HL-60/S4 treated with retinoic acid at 250 ng/mL for 4 days and 3 days (cell line): ENCODE measurements around the gene STAP1.

Experiments
- in situ Hi-C: fragments of 300-500 bp; cut with MboI; formaldehyde crosslinking; loops from 2 replicates; pipeline ENCODE4 v1.7.0; 2022; ENCODE audit warnings: low sequenced_read_pairs

STAP1 gene

DNA sequence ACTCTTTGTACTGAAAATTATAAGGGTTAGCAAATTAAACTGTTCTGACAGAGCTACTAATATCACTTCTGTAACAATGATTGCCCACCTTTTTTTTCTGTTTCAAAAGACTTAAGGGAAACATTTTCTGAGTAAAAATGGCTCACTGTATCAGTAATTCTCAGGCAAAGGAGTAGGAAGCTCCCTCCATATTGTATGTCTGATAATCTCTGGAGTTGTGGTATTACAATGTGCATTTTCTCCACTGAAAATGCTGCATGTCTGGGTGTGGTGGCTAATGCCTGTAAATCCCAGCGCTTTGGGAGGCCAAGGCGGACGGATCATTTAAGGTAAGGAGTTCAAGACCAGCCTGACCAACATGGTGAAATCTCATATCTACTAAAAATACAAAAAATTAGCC is 4.4 kb upstream of the STAP1 start:
- in situ Hi-C loops: no loop called here

DNA sequence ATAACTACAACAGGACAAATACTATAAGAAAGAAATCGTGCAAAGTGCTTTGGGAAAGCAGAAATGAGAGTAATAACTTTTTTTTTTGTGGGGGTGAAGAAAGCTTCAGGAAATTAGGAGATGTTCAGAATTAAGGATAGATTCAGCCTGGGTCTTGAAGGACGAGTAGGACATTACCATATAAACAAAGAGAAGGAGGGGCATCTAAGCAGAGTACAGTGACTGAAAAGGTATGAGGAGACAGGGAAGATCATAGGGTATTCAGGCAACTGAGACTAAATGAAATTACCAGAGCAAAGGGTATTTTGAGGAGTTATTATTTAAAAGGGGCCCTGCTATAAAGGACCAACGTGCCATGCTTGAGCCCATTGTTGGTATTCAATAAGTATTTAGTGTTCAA is 3.1 kb upstream of the STAP1 start:
- in situ Hi-C loops: no loop called here

DNA sequence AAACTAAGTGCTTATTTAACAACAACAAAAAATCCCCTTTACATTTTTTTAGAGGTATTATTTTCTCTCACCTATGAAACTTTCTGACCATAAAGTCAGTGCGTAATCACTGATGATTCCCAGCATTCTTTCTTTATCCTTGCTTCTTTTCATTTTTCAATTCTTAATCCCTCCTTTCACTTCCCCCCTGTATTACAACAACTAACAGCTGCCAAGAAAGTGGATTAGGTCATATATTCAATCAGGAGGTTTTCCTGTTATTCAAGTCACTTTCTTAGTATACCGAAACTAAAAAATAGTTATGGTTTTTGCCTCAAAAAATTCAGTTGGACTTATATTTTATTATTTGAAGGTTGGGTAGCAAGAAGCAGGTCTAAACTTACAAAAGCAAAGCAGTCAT is 2.1 kb upstream of the STAP1 start:
- in situ Hi-C loops: no loop called here

DNA sequence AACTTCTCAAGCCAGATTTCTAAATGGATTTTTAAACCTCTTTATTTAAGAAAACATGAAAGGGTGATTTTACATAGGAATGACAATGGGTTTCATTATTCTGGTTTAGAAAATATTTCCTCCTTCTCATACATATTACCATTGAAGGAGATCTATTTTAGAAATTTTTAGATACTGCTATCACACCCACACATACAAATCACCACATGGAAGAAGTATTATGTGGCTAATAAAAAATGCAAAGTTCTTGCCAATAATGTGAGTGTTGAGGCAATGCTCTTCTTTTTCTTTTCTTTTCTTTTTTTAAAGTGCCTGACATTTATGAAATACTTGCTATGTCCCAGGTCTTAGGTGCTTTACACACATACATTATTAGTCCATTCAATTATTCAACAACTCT is 6.8 kb downstream of the STAP1 start:
- in situ Hi-C loops: no loop called here

DNA sequence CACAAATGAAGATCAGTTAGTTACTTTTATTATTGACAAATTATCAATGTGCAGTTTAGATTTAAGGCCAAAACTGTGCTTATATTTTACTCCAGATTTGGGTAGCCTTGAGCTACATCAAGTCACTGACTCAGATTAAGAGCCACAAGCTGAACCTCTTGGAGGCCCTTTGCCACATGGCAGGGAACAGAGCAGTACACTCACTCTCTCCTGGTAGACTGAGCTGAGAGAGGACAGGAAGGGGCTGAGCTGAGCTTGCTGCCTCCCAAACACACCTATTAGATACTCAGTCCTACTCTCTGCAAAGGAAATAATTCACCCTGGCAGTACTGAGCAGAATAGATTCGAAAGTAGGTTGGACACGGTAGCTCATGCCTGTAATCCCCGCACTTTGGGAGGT is 7.8 kb downstream of the STAP1 start:
- in situ Hi-C loops: no loop called here

DNA sequence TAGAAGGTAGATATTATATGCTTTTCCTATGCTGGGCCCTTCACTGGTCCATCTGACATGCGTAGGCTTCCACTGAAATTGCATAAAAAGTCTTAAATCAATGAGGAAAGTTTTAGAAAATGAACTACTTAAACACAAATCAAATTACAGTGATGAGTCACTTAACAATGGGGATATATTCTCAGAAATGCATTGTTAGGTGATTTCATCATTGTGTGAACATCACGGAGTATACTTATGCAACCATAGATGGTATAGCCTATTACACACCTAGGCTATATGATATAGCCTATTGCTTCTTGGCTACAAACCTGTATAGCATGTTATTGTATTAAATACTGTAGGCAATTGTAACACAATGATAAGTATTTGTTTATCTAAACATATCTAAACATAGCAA is 10.3 kb downstream of the STAP1 start:
- in situ Hi-C loops: no loop called here

DNA sequence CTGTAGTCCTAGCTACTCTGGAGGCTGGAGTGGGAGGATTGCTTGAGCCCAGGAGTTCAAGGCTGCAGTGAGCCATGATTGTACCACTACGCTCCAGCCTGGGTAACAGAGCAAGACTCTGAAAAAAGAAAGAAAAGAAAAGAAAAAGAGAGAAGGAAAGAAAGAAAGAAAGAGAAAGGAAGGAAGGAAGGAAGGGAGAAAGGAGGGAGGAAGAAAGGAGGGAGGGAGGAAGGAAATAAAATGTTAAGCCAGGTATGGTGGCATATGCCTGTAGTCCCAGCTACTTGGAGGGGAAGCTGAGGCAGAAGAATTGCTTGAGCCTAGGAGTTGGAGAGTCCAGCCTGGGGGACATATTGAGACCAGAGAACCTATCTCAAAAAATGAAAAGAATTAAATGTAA is 12.0 kb downstream of the STAP1 start:
- in situ Hi-C loops: no loop called here

DNA sequence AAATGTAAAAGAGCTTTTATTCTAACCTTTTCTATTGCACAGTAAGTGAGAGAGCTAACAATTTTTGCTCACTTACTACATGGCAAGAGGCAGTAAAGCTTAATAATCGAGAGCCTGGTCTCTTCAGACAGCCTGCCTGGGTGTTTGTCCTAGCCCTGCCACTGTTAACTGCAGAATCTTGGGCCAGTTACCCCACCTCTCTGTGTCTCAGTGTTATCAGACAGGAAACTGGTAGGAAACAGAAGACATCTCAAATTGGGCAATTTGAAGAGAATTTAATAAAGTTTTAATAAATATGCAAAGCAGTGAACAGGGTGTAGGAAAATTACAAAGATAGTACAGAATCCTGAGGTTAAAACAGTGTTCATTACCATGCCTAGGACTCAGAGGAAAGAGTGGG is 13.4 kb downstream of the STAP1 start:
- in situ Hi-C loops: no loop called here

DNA sequence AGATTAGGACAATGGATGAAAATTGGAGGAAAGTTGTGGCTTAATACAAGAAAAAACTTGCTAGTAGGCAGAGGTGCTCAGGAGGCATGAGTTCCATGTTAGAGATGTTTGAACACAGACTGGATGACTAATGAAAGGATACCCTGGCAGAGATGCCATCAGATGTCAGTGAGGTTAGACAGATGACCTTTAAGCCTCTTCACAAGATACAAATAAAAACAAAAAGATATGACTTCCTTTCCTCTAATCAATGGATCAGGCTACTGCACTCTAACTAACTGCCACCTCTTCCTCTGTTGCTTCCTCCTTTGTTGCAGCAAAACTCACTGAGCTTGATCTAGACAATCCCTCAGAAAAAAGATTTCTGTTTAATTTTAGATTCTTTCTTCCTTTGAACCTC is 14.7 kb downstream of the STAP1 start:
- in situ Hi-C loops: no loop called here

DNA sequence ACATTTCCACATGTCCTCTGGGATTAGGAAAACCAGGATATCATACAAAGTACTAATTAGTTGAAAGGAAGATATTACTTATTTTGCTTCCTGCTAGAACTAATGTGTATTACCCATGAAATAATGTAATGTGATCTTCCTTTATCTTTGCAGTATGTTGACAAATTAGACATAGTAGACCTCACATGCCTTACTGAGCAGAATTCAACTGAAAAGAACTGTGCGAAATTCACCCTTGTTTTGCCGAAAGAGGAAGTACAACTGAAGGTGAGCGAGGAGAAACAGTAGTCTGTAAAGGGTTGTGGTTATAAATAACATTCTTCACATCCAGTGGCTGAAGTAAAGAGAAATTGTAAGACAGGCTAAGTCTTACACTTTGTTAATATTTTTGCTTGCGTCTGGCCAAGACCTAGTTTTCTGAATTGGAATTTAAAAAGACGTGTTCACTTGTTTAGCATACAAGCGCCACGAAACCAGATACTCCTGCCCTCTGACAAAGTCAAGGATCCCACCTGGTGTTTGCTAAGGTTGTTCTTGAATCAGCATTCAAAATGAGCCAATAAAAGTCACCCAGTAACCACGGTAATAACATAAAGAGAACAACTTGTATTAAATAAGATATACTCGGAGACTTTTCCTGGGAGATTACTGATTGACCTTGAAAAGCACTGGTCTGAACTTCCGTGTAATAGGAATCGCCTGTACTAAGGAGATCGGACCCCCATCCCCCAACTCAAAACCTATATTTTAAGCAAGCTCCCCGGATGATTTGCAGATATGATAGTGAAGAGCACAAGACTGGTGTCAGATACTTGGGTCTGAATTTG is 16.9 kb downstream of the STAP1 start:
- in situ Hi-C loops: no loop called here

DNA sequence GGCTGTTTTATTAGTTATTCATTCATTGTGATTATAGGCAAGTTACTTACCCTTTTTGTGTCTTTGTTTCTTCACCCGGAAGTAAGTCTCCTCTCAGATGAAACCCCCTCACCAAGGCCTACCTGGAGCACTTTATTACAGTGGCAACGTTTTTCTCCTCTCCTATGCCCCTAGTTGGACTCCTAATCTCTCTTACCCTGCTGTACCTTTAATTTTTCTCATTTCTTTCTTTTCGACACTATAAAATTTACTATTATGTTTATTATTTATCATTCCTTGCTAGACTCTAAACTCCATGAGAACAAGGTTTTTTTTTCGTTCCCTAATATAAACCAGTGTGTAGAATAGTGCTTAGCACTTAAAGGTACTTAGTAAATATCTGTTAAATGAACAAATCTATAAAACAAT is 17.5 kb downstream of the STAP1 start:
- in situ Hi-C loops: no loop called here

DNA sequence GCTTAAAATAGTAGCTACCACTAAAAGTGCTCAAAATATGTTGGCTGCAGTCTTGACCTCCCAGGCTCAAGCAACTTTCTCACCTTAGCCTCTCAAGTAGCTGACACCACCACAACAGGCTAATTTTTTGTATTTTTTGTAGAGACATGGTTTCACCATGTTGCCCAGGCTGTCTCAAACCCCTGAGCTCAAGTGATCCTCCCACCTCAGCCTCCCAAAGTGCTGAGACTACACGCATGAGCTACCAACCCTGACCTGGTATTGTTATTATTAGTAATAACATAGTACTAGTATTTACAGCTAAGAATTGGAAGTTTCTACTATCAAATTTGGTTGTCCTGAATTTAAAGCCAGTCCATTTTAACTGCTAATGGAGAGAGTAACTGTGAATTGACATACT is 18.0 kb downstream of the STAP1 start:
- in situ Hi-C loops: no loop called here

DNA sequence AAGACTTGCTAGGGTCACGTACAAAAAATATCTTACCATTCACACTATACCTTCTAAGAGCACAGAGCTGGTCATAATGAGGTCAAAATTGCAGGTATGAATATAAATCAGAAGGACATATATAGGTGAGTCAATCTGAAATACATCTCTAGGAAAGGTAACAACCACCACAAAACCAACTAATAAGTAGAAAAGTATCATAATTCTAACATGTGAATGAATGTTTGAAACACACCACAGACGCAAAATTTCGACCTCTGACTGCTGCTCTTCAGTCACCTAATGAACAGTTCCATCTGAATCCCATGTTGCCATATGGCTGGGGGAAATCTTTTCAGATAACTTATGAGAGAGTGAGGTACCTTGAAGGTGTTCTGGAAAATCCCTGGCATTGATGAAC is 22.1 kb downstream of the STAP1 start:
- in situ Hi-C loops: no loop called here

DNA sequence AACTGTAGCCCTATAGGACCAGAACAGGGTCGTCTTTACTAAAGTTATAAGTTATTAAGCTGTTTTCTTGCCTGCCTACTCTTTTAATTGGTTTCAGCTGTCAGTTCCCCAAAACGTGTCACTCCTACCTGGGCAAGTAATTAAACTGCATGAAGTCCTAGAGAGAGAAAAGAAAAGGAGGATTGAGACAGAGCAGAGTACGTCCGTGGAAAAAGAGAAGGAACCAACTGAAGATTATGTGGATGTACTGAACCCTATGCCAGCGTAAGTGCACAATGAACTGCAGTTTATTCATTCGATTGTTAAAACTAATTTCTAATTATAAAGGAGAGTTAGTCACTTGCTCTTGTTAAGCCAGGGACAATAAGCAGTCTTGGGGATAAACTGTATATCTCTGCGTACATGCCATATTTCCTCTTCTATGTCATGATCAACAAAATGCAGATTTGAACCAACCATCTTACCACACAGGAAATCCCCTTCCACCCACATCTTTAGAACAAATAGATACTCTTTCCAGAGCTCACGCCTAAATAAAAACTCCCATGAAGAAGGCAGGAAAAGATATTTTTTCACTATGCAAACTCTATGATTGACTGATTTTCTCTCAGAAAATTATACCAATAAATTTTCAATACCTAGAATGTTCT is 22.8 kb downstream of the STAP1 start:
- in situ Hi-C loops: no loop called here

DNA sequence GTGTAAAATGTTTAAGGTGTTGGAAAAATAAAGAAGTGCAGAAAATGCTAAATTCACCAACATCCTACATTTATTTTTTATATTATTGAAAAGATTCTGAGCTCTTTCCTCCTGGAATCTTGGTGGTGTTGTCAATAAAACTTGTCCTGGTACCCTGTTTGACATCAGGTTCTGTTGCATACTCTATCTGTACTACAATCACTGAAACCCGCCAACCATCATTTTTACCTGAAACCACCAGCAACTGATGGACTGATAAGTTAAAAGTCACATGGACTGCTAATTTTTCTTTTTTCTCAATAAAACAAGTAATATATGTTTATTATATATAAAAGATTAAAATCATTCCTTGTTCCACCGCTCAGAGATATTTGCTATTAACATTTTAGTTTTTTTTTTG is 23.4 kb downstream of the STAP1 start:
- in situ Hi-C loops: no loop called here

DNA sequence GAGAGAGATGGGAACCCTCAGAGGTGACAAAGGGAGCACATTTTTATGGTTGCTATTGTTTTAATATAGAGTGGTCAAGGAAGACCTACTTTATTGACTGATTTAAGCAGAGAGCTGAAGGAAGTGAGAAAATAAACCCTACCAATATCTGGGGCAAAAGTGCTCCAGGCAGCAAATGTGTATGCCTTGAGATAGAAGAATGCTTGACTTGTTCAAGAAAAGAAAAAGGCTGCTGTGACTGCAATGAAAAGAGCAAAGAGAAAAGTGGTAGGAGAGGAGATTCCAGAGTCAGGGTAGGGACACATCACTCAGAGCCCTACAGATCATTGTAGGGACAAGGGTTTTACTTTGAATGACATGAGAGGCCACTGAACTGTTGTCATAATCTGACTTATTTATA is 26.0 kb downstream of the STAP1 start:
- in situ Hi-C loops: no loop called here

DNA sequence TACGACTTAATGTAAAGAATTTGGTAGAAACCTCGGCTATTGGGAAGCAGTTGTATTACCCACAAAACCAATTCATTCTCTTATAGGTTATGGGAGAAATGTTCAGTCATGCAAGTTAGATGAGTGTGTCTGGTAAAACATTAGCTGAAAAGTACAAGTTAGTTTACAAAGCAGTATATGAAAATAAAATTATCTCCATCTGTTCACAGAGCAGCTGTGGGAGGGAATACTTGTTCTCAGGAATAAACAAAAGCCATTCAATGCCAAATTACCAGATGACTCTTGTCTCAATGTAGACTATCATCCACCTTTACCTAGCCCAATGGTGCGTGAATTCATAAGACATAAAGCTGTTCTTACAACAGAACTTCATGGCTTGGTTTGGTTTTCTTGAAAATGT is 28.6 kb downstream of the STAP1 start:
- in situ Hi-C loops: no loop called here

DNA sequence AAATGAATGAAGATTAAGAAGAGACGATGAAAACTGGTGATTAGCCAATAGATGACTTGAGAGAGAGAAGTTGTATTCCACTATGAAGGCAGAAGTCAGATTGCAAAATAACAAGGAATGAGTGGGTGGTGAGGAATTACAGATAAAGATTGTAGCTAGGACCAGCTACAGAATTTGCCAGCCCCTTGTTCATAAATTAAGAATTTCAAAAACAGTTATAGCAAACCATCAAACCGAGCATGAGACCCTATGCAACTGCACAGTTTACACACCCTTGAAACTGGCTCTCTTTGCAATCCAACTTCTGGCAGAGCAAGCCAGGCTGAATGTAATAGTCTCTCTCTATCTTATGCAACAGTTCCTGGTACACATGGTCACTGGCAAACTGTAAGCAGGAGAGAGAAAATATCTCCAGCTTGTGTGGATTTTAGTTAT is 35.2 kb downstream of the STAP1 start:
- in situ Hi-C loops: no loop called here

DNA sequence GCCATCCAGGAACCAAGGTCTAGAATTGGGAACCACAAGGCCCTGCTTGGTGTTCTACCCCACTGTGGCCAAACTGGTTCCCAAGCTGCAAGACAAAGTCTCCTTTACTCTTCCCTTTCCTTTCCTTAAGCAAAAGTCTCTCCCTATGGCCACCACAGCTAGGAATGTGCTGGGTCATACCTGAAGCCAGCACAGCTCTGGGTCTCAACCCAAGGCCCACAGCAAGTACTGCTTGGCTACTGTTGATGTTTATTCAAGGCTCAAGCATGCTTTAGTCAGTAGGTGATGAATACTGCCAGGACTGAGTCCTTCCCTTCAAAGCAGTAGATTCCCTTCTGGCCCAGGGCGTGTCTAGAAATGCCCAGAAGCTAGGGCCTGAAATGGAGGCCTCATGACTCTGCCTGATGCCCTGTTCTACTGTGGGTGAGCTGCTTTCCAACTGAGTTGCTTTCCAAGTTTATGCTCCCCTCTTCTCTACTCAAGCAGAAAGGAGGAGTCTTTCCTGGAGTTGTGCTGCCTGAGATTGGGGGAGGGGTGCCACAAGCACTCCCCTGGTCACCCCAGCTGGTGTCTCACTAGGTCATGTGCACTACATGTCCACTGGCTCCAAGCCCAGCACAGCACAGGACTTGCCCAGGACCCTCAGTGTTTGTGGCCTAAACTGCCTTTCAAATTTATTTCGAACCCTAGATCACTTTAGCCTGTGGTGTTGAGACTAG is 44.9 kb downstream of the STAP1 start:
- in situ Hi-C loops: no loop called here

DNA sequence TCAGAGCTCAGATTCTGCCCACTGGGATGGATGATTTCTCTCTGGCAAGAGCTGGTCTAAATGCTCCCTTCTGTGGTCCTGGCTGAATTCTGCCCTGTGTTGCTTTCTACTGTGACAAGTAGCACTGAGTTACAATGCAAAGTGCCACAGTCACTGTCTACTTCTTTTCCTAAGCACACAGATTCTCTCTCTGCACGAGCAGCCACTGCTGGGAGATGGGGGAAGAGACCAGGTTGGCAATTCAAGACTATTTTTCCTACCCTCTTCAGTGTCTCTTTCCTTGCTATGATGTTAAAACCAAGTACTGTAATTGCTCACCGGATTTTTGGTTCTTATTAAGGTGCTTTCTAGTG is 45.5 kb downstream of the STAP1 start:
- in situ Hi-C loops: no loop called here

DNA sequence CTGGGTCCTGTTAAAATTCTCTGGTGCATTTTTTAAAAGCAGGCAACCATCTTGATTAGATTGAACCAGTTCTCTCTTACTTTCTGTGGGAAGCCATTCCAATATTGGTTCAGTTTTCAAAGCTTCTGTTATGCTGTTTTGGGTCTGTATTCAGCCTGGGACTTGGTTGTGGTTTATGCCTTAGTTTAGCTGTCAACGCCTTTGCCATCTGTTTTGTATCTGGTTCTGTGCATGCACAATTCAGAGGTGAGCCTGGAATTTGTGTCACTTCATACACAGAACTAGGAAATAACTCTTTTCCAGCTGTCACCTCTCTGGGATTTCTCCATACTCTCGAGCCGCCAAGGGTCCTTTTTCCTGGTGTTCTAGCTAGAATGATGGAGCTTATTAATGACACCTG is 46.2 kb downstream of the STAP1 start:
- in situ Hi-C loops: no loop called here

DNA sequence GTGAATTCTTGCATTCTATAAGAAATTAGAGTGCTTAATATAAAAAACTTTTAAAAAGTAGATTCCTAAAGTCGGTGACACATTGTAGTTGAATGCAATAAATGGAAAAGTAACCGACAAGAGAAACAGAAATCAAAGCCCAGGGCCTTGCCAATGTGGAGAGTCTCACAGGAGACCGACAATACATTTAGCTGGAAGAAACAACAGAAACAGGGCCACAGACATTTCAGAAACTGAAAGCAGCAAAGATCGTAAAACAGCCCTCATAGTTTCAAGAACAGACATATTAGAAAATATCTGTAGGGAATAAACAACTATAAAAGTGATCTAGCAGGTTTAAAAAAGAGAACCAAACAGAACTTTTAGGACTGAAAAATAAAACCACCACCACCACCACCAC is 49.5 kb downstream of the STAP1 start:
- in situ Hi-C loops: no loop called here
